B cell (primary cell): ENCODE measurements around the gene CRIM1. TPM values are rescaled to one million over a fixed set of nuclear protein-coding genes. Genes with fewer than 3 reads are reported as not detected.

ENCODE experiments used
- ATAC-seq: fragments of 200-7000 bp; cut with Tn5 transposase; one replicate; pipeline ENCODE4 v1.10.0; 2021; ENCODE audit warnings: low read depth, mild to moderate bottlenecking, moderate number of reproducible peaks, moderate library complexity
- CTCF ChIA-PET: fragments of 350-600 bp; sonication (Branson Sonifier 250); formaldehyde crosslinking; loops from one replicate; lab custom pipeline; 2021; ENCODE audit warnings: antibody characterized with exemption, inconsistent platforms; lab: Charles Lee
- POLR2A ChIA-PET: fragments of 350-600 bp; sonication (Branson Sonifier 250); formaldehyde crosslinking; loops from one replicate; lab custom pipeline; 2021; ENCODE audit warnings: antibody characterized with exemption; lab: Charles Lee
- DNase-seq: peaks from one replicate; pipeline ENCODE4 v3.0.0; 2013
- H2AFZ ChIP-seq: 2 replicates; pipeline ENCODE4 v1.6.1; 2012; ENCODE audit warnings: mild to moderate bottlenecking, low read depth, low read length; ENCODE audit not compliant: insufficient read depth, poor library complexity, severe bottlenecking
- H3K27ac ChIP-seq, 2 donors: 1 replicate in 1 of 2; 2 replicates in 1 of 2; pipeline ENCODE4 v1.5.1; 2012 to 2013; ENCODE audit warnings: low read length in 2 of 2, mild to moderate bottlenecking in 2 of 2, moderate library complexity in 1 of 2
- H3K27me3 ChIP-seq, 4 experiments: fragments of 200-600 bp in 1 of 4; sonication (generic) in 1 of 4; replicated peaks in 1 of 4; 1 replicate in 2 of 4; 2 replicates in 2 of 4; pipeline versions ENCODE4 v1.6.1 to v1.7.0; 2013 to 2016; ENCODE audit warnings: low read length in 3 of 4, mild to moderate bottlenecking in 2 of 4, mixed read lengths in 1 of 4, moderate library complexity in 1 of 4; ENCODE audit not compliant: insufficient read depth in 4 of 4, control insufficient read depth in 3 of 4; ENCODE audit errors: control extremely low read depth in 1 of 4
- H3K36me3 ChIP-seq, 2 experiments: replicated peaks in 1 of 2; 1 replicate in 1 of 2; 2 replicates in 1 of 2; pipeline versions ENCODE4 v1.6.1 to v1.7.1; 2013; ENCODE audit warnings: low read length in 1 of 2; ENCODE audit not compliant: insufficient read depth in 2 of 2, control insufficient read depth in 1 of 2; ENCODE audit errors: control extremely low read depth in 1 of 2, extremely low read depth in 1 of 2
- H3K4me1 ChIP-seq, 2 donors: fragments of 200-600 bp in 1 of 2; sonication (generic) in 1 of 2; 1 replicate in 1 of 2; 2 replicates in 1 of 2; pipeline versions ENCODE4 v1.5.1 to v1.6.1; 2013 to 2017; ENCODE audit warnings: low read length in 2 of 2; ENCODE audit not compliant: control insufficient read depth in 2 of 2, insufficient read depth in 2 of 2
- H3K4me2 ChIP-seq: replicated peaks from 2 replicates; pipeline ENCODE3; 2012; ENCODE audit warnings: mild to moderate bottlenecking, low read depth, low read length; ENCODE audit not compliant: poor library complexity, severe bottlenecking
- H3K4me3 ChIP-seq, 5 experiments: fragments of 200-600 bp in 1 of 5; sonication (generic) in 1 of 5; 1 replicate in 3 of 5; 2 replicates in 2 of 5; pipeline versions ENCODE4 v1.5.1 to v1.7.0; 2011 to 2016; ENCODE audit warnings: low read length in 4 of 5, mild to moderate bottlenecking in 4 of 5, low read depth in 2 of 5, control low read depth in 1 of 5, moderate library complexity in 1 of 5; ENCODE audit not compliant: insufficient read depth in 1 of 5; ENCODE audit errors: control extremely low read depth in 1 of 5, extremely low read depth in 1 of 5
- H3K79me2 ChIP-seq: fragments of 200-600 bp; sonication (generic); one replicate; pipeline ENCODE4 v1.6.0; 2016; ENCODE audit warnings: low read length; ENCODE audit not compliant: control insufficient read depth, insufficient read depth
- H3K9ac ChIP-seq: fragments of 200-600 bp; sonication (generic); 2 replicates; pipeline ENCODE4 v1.6.1; 2017; ENCODE audit warnings: mild to moderate bottlenecking, low read length, moderate library complexity
- H3K9me3 ChIP-seq, 3 donors: one replicate each; pipeline versions ENCODE4 v1.6.1 to v1.7.1; 2013; ENCODE audit warnings: low read length in 2 of 3; ENCODE audit not compliant: control insufficient read depth in 2 of 3, insufficient read depth in 1 of 3; ENCODE audit errors: control extremely low read depth in 1 of 3
- H4K20me1 ChIP-seq: 2 replicates; pipeline ENCODE4 v1.6.0; 2012; ENCODE audit warnings: mild to moderate bottlenecking, low read length; ENCODE audit not compliant: insufficient read depth, control insufficient read depth, poor library complexity, severe bottlenecking
- H3K27ac Mint-ChIP-seq: one replicate; pipeline ENCODE4 v1.8.0; 2021; ENCODE audit warnings: mixed read lengths
- H3K27me3 Mint-ChIP-seq: one replicate; pipeline ENCODE4 v1.8.0; 2021; ENCODE audit warnings: mixed read lengths
- H3K4me1 Mint-ChIP-seq: one replicate; pipeline ENCODE4 v1.8.0; 2021; ENCODE audit warnings: mixed read lengths
- H3K4me3 Mint-ChIP-seq: one replicate; pipeline ENCODE4 v1.8.0; 2021; ENCODE audit warnings: mixed read lengths
- H3K9me3 Mint-ChIP-seq: one replicate; pipeline ENCODE4 v1.8.0; 2022; ENCODE audit warnings: mixed read lengths; ENCODE audit not compliant: insufficient read depth
- CTCF ChIP-seq: fragments of 200-600 bp; IDR thresholded peaks from one replicate; pipeline ENCODE4 v1.8.0; 2022; ENCODE audit warnings: antibody characterized with exemption, mild to moderate bottlenecking
- EZH2 ChIP-seq: IDR thresholded peaks from 2 replicates; pipeline ENCODE4 v1.6.1; 2012; ENCODE audit warnings: borderline replicate concordance, low read depth, mild to moderate bottlenecking, moderate library complexity, low read length; ENCODE audit not compliant: insufficient read depth, poor library complexity, severe bottlenecking
- WGBS: methylation state at CpG from one replicate; pipeline ENCODE4 v1.1.5; 2013; ENCODE audit warnings: missing lambda C conversion rate; ENCODE audit not compliant: insufficient coverage; 5-methylcytosine and 5-hydroxymethylcytosine counted together
- intact Hi-C: fragments of 100-400 bp; cut with micrococcal nuclease; formaldehyde crosslinking; loops from one replicate; pipeline ENCODE4 v1.10.0; 2022
- polyA plus RNA-seq: library from polyadenylated mRNA; depleted of rRNA; stranded (reverse); fragments of >200 nt; gene quantifications from 2 replicates; pipeline ENCODE4 v1.2.3, GENCODE V29; 2012
- total RNA-seq, 2 donors: library from RNA; stranded (reverse); fragments of 120-200 nt in 1 of 2; gene quantifications; 1 replicate in 1 of 2; 2 replicates in 1 of 2; pipeline versions ENCODE4 v1.2.3 to v1.2.4, GENCODE V29; 2013 to 2022

The CRIM1 gene
- total and polyA plus RNA-seq, 2 donors (not counting 1 experiment from before 2014, with no cell fraction given), result 1.3 to 5.0 TPM

DNA sequence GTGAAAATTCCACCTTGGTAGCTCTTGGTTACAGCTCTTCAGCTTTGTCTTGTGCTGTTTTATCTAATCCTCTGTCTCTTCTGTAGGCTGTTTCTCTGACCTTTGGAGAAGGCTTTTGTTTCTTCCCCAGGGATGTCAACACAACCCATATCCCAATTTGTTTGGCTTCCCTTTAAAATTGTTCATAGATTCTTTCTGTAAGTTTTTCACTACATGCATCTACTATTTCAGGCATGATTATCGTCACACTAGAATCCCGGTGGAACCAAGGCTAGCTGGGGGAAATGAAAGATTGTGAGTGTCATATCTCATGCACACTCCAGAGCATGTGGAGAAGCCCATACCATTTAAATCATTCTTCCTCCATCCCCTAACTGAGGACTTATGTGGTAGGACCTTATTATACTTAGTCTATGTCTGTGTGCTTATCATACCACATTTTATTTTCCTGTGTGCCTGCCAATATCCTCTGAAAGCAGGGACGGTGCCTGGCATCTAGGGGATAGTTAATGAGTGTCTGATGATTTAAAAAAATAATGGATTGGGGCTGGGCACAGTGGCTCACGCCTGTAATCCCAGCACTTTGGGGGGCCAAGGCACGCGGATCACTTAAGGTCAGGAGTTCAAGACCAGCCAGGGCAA is 59.9 kb downstream of the CRIM1 start:
- Histone ChIP-seq H3K4me2 (no peak overlapping the region), H3K27ac (no peak overlapping the region), H3K9me3 (no peaks in the 10 kb centered on the region), H3K36me3 (no peaks in the 10 kb centered on the region), H3K79me2 (no peaks in the 10 kb centered on the region), H3K9ac (no peak overlapping the region), H4K20me1 (no peaks in the 10 kb centered on the region), H3K4me3 (no peak overlapping the region), H2AFZ (no peak overlapping the region), H3K4me1 (no peaks in the 10 kb centered on the region), H3K27me3 (no peaks in the 10 kb centered on the region)
- ATAC-seq (no peak), DNase-seq (no peak)
- no peak for TF ChIP-seq CTCF
- TF ChIP-seq EZH2, result no peak
- WGBS, result 86% methylated on average over 1 of the region's 6 CpGs
- Mint-ChIP-seq H3K9me3 (no peaks in the 10 kb centered on the region), H3K4me1 (no peaks in the 10 kb centered on the region), H3K27me3 (no peaks in the 10 kb centered on the region), H3K27ac (no peak overlapping the region), H3K4me3 (no peak overlapping the region)
- CTCF ChIA-PET, result no interaction called here
- intact Hi-C loops, result no loop called here
- POLR2A ChIA-PET, result no interaction called here

GRCh38 chr2:36416370-36417165 is 61.0 kb downstream of the CRIM1 start:
- H2AFZ ChIP-seq, result no peak overlapping the region
- H3K27ac ChIP-seq, result no peak overlapping the region
- ATAC-seq, result no peak
- no peaks in the 10 kb centered on the region for H3K79me2 ChIP-seq
- TF ChIP-seq CTCF (no peak), EZH2 (no peak)
- H3K4me1 ChIP-seq, result no peaks in the 10 kb centered on the region
- WGBS, result 79% methylated on average over 2 of the region's 8 CpGs
- Mint-ChIP-seq H3K4me3 (no peak overlapping the region), H3K27ac (no peak overlapping the region), H3K27me3 (no peaks in the 10 kb centered on the region), H3K9me3 (no peaks in the 10 kb centered on the region), H3K4me1 (no peaks in the 10 kb centered on the region)
- intact Hi-C loops, result no loop called here
- H3K9me3 ChIP-seq, result no peaks in the 10 kb centered on the region
- H3K4me3 ChIP-seq, result no peak overlapping the region
- H3K4me2 ChIP-seq, result no peak overlapping the region
- ChIA-PET POLR2A (no interaction called here), CTCF (no interaction called here)
- no peaks in the 10 kb centered on the region for H4K20me1 ChIP-seq
- no peaks in the 10 kb centered on the region for H3K27me3 ChIP-seq
- H3K36me3 ChIP-seq, result no peaks in the 10 kb centered on the region
- H3K9ac ChIP-seq, result no peak overlapping the region
- no peak for DNase-seq
